HepG2 (cell line): Measurements from ENCODE around the gene CDK3. TPM values are rescaled to one million over a fixed set of nuclear protein-coding genes. Genes with fewer than 3 reads are reported as not detected.

Source experiments
- BCLAF1 ChIP-seq: fragments of 450-650 bp; IDR thresholded peaks from 2 replicates; pipeline ENCODE4 v1.6.1; 2017; ENCODE audit warnings: mild to moderate bottlenecking
- FOSL2 ChIP-seq: sonication (generic); formaldehyde crosslinking; IDR thresholded peaks from 2 replicates; pipeline ENCODE4 v1.4.0; 2020; ENCODE audit warnings: missing genetic modification reagents
- FOXP1 ChIP-seq, 2 experiments: fragments of 450-650 bp in 1 of 2; IDR thresholded peaks; 2 replicates each; pipeline ENCODE4 v1.6.1; 2017 to 2018; ENCODE audit warnings: antibody characterized with exemption in 1 of 2
- NFIC ChIP-seq: IDR thresholded peaks from 2 replicates; pipeline ENCODE4 v1.6.1; 2012; ENCODE audit warnings: mild to moderate bottlenecking, low read length, inconsistent platforms
- NR2C2 ChIP-seq: sonication (generic); formaldehyde crosslinking; IDR thresholded peaks from 2 replicates; pipeline ENCODE4 v1.4.0; 2020; ENCODE audit warnings: missing genetic modification reagents, mild to moderate bottlenecking, moderate library complexity, borderline replicate concordance
- POGK ChIP-seq: sonication (generic); formaldehyde crosslinking; conservative IDR thresholded peaks from 2 replicates; pipeline ENCODE4 v1.8.0; 2022; ENCODE audit warnings: mild to moderate bottlenecking, moderate library complexity, missing genetic modification reagents
- PREB ChIP-seq: sonication (generic); formaldehyde crosslinking; IDR thresholded peaks from 2 replicates; pipeline ENCODE4 v1.4.0; 2020; ENCODE audit warnings: missing genetic modification reagents
- RAD51 ChIP-seq: fragments of 450-650 bp; IDR thresholded peaks from 2 replicates; pipeline ENCODE4 v1.6.1; 2016; ENCODE audit warnings: borderline replicate concordance
- SOX13 ChIP-seq, 3 experiments: fragments of 450-650 bp in 1 of 3; sonication (generic) in 1 of 3; formaldehyde crosslinking in 1 of 3; IDR thresholded peaks in 2 of 3; conservative IDR thresholded peaks in 1 of 3; 2 replicates each; pipeline versions ENCODE4 v1.5.0 to v1.6.1; 2016 to 2020; ENCODE audit warnings: antibody characterized with exemption in 1 of 3, mild to moderate bottlenecking in 1 of 3, missing compliant biosample characterization in 1 of 3, missing genetic modification reagents in 1 of 3, moderate library complexity in 1 of 3
- TCF7 ChIP-seq: sonication (generic); IDR thresholded peaks from 2 replicates; pipeline ENCODE4 v1.6.1; 2016; ENCODE audit warnings: antibody characterized with exemption, low read depth
- ZEB1 ChIP-seq: IDR thresholded peaks from 2 replicates; pipeline ENCODE4 v1.6.1; 2012; ENCODE audit warnings: mild to moderate bottlenecking, low read depth, inconsistent platforms; ENCODE audit not compliant: insufficient replicate concordance
- ZFP36 ChIP-seq: fragments of 150-350 bp; IDR thresholded peaks from 2 replicates; pipeline ENCODE4 v1.6.1; 2018; ENCODE audit warnings: borderline replicate concordance, low read length, low read depth; ENCODE audit not compliant: partially characterized antibody
- ZNF143 ChIP-seq: sonication (generic); formaldehyde crosslinking; IDR thresholded peaks from 2 replicates; pipeline ENCODE4 v1.4.0; 2020; ENCODE audit warnings: missing genetic modification reagents
- ZNF205 ChIP-seq: IDR thresholded peaks from 2 replicates; pipeline ENCODE4 v1.6.1; 2018; ENCODE audit warnings: missing biosample characterization, missing genetic modification reagents
- ZNF234 ChIP-seq: sonication (generic); formaldehyde crosslinking; conservative IDR thresholded peaks from 2 replicates; pipeline ENCODE4 v1.5.1; 2020; ENCODE audit warnings: mild to moderate bottlenecking, missing genetic modification reagents
- ZNF326 ChIP-seq: sonication (generic); formaldehyde crosslinking; IDR thresholded peaks from 2 replicates; pipeline ENCODE4 v1.4.0; 2020; ENCODE audit warnings: missing genetic modification reagents, borderline replicate concordance
- ZNF333 ChIP-seq: sonication (generic); formaldehyde crosslinking; IDR thresholded peaks from 2 replicates; pipeline ENCODE4 v1.4.0; 2020; ENCODE audit warnings: mild to moderate bottlenecking, missing genetic modification reagents, borderline replicate concordance
- ZNF362 ChIP-seq: sonication (generic); formaldehyde crosslinking; IDR thresholded peaks from 2 replicates; pipeline ENCODE4 v1.4.0; 2020; ENCODE audit warnings: missing genetic modification reagents, mild to moderate bottlenecking, borderline replicate concordance
- ZNF775 ChIP-seq: sonication (generic); formaldehyde crosslinking; IDR thresholded peaks from 2 replicates; pipeline ENCODE4 v1.4.0; 2020; ENCODE audit warnings: missing genetic modification reagents, mild to moderate bottlenecking, moderate library complexity, borderline replicate concordance
- ZNF782 ChIP-seq: sonication (generic); formaldehyde crosslinking; IDR thresholded peaks from 2 replicates; pipeline ENCODE4 v1.4.0; 2020; ENCODE audit warnings: missing genetic modification reagents, mild to moderate bottlenecking, borderline replicate concordance
- polyA plus RNA-seq, 8 experiments: library from polyadenylated mRNA; depleted of rRNA in 3 of 8; stranded (reverse) in 7 of 8; unstranded in 1 of 8; fragments of >200 nt; fragmentation: Illumina TruSeq in 4 of 8; extraction: Trizol in 4 of 8; gene quantifications; 2 replicates each; pipeline versions ENCODE4 v1.2.1 to v1.2.3, GENCODE V29; 2011 to 2016; ENCODE audit warnings: low read depth in 4 of 8, missing spikeins in 1 of 8, mixed read lengths in 1 of 8; ENCODE audit not compliant: insufficient read depth in 1 of 8
- total RNA-seq, 5 experiments: library from RNA; depleted of rRNA; stranded (reverse); fragments of >200 nt; fragmentation: Illumina TruSeq; extraction: Trizol; gene quantifications; 2 replicates each; pipeline ENCODE4 v1.2.3, GENCODE V29; 2016; ENCODE audit warnings: low read depth in 1 of 5

CDK3 gene
- total and polyA plus RNA-seq, 2 of the 13 experiments (the other 11 are each of a cell fraction or from before 2014, with no cell fraction given): 5.8 to 11.4 TPM

- peak; percentile 53; the same call in 1 of the 2 replicates for TF ChIP-seq ZNF782
- TF ChIP-seq ZEB1: peak; percentile 37
- no peak for TF ChIP-seq TCF7
- TF ChIP-seq NR2C2 (CRISPR knock-in tag): peak; percentile 26; the same call in 1 of the 2 replicates
- TF ChIP-seq NFIC: no peak
- TF ChIP-seq BCLAF1: no peak
- no peak for TF ChIP-seq ZFP36
- TF ChIP-seq POGK: no peak; the same call in 1 of the 2 replicates
- TF ChIP-seq FOXP1 (IDR thresholded peaks at IDR 0.05): no peak
- TF ChIP-seq FOXP1 (CRISPR knock-in tag; IDR thresholded peaks at IDR 0.05): 0 out of 2 replicates have a peak, but pooled peaks have one; percentile 36
- no peak for TF ChIP-seq ZNF234 (CRISPR knock-in tag)
- TF ChIP-seq ZNF775 (CRISPR knock-in tag): no peak
- TF ChIP-seq ZNF143 (CRISPR knock-in tag): no peak
- no peak for TF ChIP-seq RAD51
- TF ChIP-seq ZNF205 (CRISPR knock-in tag): peak; percentile 91
- no peak; the same call in 1 of the 2 replicates for TF ChIP-seq FOSL2
- TF ChIP-seq ZNF333: no peak
- no peak for TF ChIP-seq ZNF326
- no peak for TF ChIP-seq SOX13 (IDR thresholded peaks at IDR 0.05)
- no peak for TF ChIP-seq SOX13 (CRISPR knock-in tag; conservative IDR thresholded peaks at IDR 0.05 in 1 of 2, IDR thresholded peaks at IDR 0.05 in 1 of 2)
- TF ChIP-seq PREB (CRISPR knock-in tag): no peak
- TF ChIP-seq ZNF362 (CRISPR knock-in tag): peak; percentile 81; the same call in 1 of the 2 replicates
These were observed 26.6 kb downstream of the CDK3 start, which contains the start of gene EVPL (continued) for GRCh38 chr17:76027159-76027839.
